IPS-20b (cell line): ENCODE results near the gene CDKN2D.
A peak's percentile ranks its signal among the peaks of the same experiment; 100 is the strongest.
"Not testable (repeated sequence)": the region's sequence is repeated elsewhere in the genome, so short reads cannot be mapped to it uniquely, and the experiment has no call there.

Experiments used
- H3K27ac ChIP-seq: one replicate; pipeline ENCODE4 v1.5.1; 2013; ENCODE audit warnings: low read length
- H3K27me3 ChIP-seq: 2 replicates; pipeline ENCODE4 v1.6.1; 2013; ENCODE audit warnings: mild to moderate bottlenecking, low read length, inconsistent platforms; ENCODE audit not compliant: insufficient read depth
- H3K36me3 ChIP-seq: 2 replicates; pipeline ENCODE4 v1.6.1; 2013; ENCODE audit warnings: low read depth, mild to moderate bottlenecking, inconsistent platforms, low read length, moderate library complexity; ENCODE audit not compliant: insufficient read depth
- H3K4me1 ChIP-seq: 2 replicates; pipeline ENCODE4 v1.6.1; 2013; ENCODE audit warnings: mild to moderate bottlenecking, control low read depth, inconsistent platforms, low read length, moderate library complexity; ENCODE audit not compliant: insufficient read depth
- H3K4me3 ChIP-seq: 2 replicates; pipeline ENCODE4 v1.5.1; 2013; ENCODE audit warnings: mild to moderate bottlenecking, low read length, inconsistent platforms
- H3K9ac ChIP-seq: 2 replicates; pipeline ENCODE4 v1.6.1; 2013; ENCODE audit warnings: low read depth, mild to moderate bottlenecking, inconsistent platforms, low read length, moderate library complexity
- H3K9me3 ChIP-seq: 2 replicates; pipeline ENCODE4 v1.6.1; 2013; ENCODE audit warnings: mild to moderate bottlenecking, low read depth, low read length, inconsistent platforms; ENCODE audit not compliant: insufficient read depth

Gene CDKN2D

GRCh38 chr19:10532457-10532856, 36.3 kb downstream of the CDKN2D start:
- no peaks in the 10 kb centered on the region for H3K36me3 ChIP-seq
- H3K4me3 ChIP-seq, result no peak overlapping the region
- H3K9me3 ChIP-seq, result no peaks in the 10 kb centered on the region
- no peaks in the 10 kb centered on the region for H3K27me3 ChIP-seq
- no peaks in the 10 kb centered on the region for H3K4me1 ChIP-seq
- H3K9ac ChIP-seq, result no peak overlapping the region
- H3K27ac ChIP-seq, result no peak overlapping the region

- H3K27me3 ChIP-seq, H3K27ac ChIP-seq, H3K4me1 ChIP-seq, H3K9me3 ChIP-seq, H3K9ac ChIP-seq, H3K36me3 ChIP-seq, H3K4me3 ChIP-seq: not testable (repeated sequence)
Observed at GRCh38 chr19:10526887-10527286, 41.9 kb downstream of the CDKN2D start.

- Histone ChIP-seq H3K4me1 (no peaks in the 10 kb centered on the region), H3K27ac (no peak overlapping the region), H3K36me3 (no peaks in the 10 kb centered on the region), H3K9ac (no peak overlapping the region), H3K4me3 (no peak overlapping the region), H3K9me3 (no peaks in the 10 kb centered on the region), H3K27me3 (no peaks in the 10 kb centered on the region)
Observed at GRCh38 chr19:10525636-10526035, 43.1 kb downstream of the CDKN2D start.

- 0 out of 2 replicates have a peak, but pooled peaks cover 1% of the 10 kb centered on the region for H3K4me1 ChIP-seq
- H3K9ac ChIP-seq, result no peak overlapping the region
- no peak overlapping the region for H3K4me3 ChIP-seq
- peaks cover 22% of the 10 kb centered on the region for H3K27me3 ChIP-seq
- H3K36me3 ChIP-seq, result no peaks in the 10 kb centered on the region
- no peaks in the 10 kb centered on the region for H3K9me3 ChIP-seq
- no peak overlapping the region for H3K27ac ChIP-seq
Observed at GRCh38 chr19:10523135-10523636, 45.6 kb downstream of the CDKN2D start.

GRCh38 chr19:10521461-10522171, 47.2 kb downstream of the CDKN2D start:
- H3K4me1 ChIP-seq, result 0 out of 2 replicates have a peak, but pooled peaks cover 4% of the 10 kb centered on the region
- H3K36me3 ChIP-seq, result no peaks in the 10 kb centered on the region
- H3K27me3 ChIP-seq, result peaks cover 38% of the 10 kb centered on the region
- no peaks in the 10 kb centered on the region for H3K9me3 ChIP-seq
- H3K9ac ChIP-seq, result no peak overlapping the region
- no peak overlapping the region for H3K4me3 ChIP-seq
- no peak overlapping the region for H3K27ac ChIP-seq

GRCh38 chr19:10520652-10521318, 48.0 kb downstream of the CDKN2D start:
- 0 out of 2 replicates have a peak, but pooled peaks cover 4% of the 10 kb centered on the region for H3K4me1 ChIP-seq
- peaks cover 46% of the 10 kb centered on the region for H3K27me3 ChIP-seq
- H3K27ac ChIP-seq, result no peak overlapping the region
- H3K36me3 ChIP-seq, result no peaks in the 10 kb centered on the region
- H3K9ac ChIP-seq, result no peak overlapping the region
- H3K9me3 ChIP-seq, result no peaks in the 10 kb centered on the region
- H3K4me3 ChIP-seq, result no peak overlapping the region

- Histone ChIP-seq H3K9me3 (no peaks in the 10 kb centered on the region), H3K4me3 (no peak overlapping the region), H3K27me3 (peaks cover 60% of the 10 kb centered on the region), H3K27ac (no peak overlapping the region), H3K36me3 (no peaks in the 10 kb centered on the region), H3K4me1 (0 out of 2 replicates have a peak, but pooled peaks cover 4% of the 10 kb centered on the region), H3K9ac (no peak overlapping the region)
Observed at GRCh38 chr19:10519421-10519820, 49.4 kb downstream of the CDKN2D start.

- Histone ChIP-seq H3K9ac (no peak overlapping the region), H3K9me3 (no peaks in the 10 kb centered on the region), H3K27me3 (peaks cover 67% of the 10 kb centered on the region)
Observed at GRCh38 chr19:10518444-10519361, 50.1 kb downstream of the CDKN2D start.

GRCh38 chr19:10517760-10518443, 50.9 kb downstream of the CDKN2D start:
- H3K4me3 ChIP-seq, result peak overlapping the region; percentile 65
- H3K27me3 ChIP-seq, result peaks cover 75% of the 10 kb centered on the region
- no peak overlapping the region for H3K9ac ChIP-seq
- H3K4me1 ChIP-seq, result 0 out of 2 replicates have a peak, but pooled peaks cover 4% of the 10 kb centered on the region
- H3K9me3 ChIP-seq, result no peaks in the 10 kb centered on the region
- H3K27ac ChIP-seq, result no peak overlapping the region
- no peaks in the 10 kb centered on the region for H3K36me3 ChIP-seq

More at GRCh38 chr19:10518444-10519361, 50.1 kb downstream of the CDKN2D start:
- Histone ChIP-seq H3K27ac (no peak overlapping the region), H3K36me3 (no peaks in the 10 kb centered on the region), H3K4me1 (0 out of 2 replicates have a peak, but pooled peaks cover 4% of the 10 kb centered on the region), H3K4me3 (peak overlapping the region; percentile 65)

GRCh38 chr19:10517361-10517759, 51.4 kb downstream of the CDKN2D start, which contains the start of gene S1PR5:
Gene S1PR5 (minus strand): TSS chr19:10517447. CDS start chr19:10515011, 2,436 bp downstream.
- Histone ChIP-seq H3K4me3 (peak within 1 kb of the TSS; percentile 65), H3K27me3 (peaks cover 81% of the 10 kb centered on the region), H3K27ac (no peak within 1 kb of the TSS), H3K9me3 (no peaks in the 10 kb centered on the region), H3K36me3 (no peaks in the 10 kb centered on the region), H3K4me1 (0 out of 2 replicates have a peak, but pooled peaks cover 4% of the 10 kb centered on the region), H3K9ac (no peak within 1 kb of the TSS)
